Hepatocyte (in vitro differentiated cells): Measurements from ENCODE around the gene ZEB1.

Source experiments
- EZH2phosphoT487 ChIP-seq: fragments of 200-600 bp; sonication (generic); IDR thresholded peaks from one replicate; pipeline ENCODE4 v1.6.1; 2018; ENCODE audit warnings: antibody characterized with exemption, mild to moderate bottlenecking, low read depth, moderate library complexity; ENCODE audit not compliant: unreplicated experiment, severe bottlenecking
- TF ChIP-seq, protein P1 (sequence below): fragments of 200-600 bp; sonication (generic); IDR thresholded peaks from 2 replicates; pipeline ENCODE4 v1.5.1; 2016; ENCODE audit warnings: antibody characterized with exemption, mild to moderate bottlenecking; ENCODE audit not compliant: poor library complexity

GRCh38 chr10:31383810-31384588 is 65.0 kb downstream of the ZEB1 start:
- TF ChIP-seq, protein P1, sequence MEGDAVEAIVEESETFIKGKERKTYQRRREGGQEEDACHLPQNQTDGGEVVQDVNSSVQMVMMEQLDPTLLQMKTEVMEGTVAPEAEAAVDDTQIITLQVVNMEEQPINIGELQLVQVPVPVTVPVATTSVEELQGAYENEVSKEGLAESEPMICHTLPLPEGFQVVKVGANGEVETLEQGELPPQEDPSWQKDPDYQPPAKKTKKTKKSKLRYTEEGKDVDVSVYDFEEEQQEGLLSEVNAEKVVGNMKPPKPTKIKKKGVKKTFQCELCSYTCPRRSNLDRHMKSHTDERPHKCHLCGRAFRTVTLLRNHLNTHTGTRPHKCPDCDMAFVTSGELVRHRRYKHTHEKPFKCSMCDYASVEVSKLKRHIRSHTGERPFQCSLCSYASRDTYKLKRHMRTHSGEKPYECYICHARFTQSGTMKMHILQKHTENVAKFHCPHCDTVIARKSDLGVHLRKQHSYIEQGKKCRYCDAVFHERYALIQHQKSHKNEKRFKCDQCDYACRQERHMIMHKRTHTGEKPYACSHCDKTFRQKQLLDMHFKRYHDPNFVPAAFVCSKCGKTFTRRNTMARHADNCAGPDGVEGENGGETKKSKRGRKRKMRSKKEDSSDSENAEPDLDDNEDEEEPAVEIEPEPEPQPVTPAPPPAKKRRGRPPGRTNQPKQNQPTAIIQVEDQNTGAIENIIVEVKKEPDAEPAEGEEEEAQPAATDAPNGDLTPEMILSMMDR = no peak
- TF ChIP-seq EZH2phosphoT487 = no peak
